GM12878 (cell line): ENCODE data around the gene TMTC1. TPM values are rescaled to one million over a fixed set of nuclear protein-coding genes. Genes with fewer than 3 reads are reported as not detected.

Experiments used
- ATAC-seq: fragments of 200-7000 bp; cut with Tn5 transposase; 3 replicates; pipeline ENCODE4 v1.9.1; 2020; ENCODE audit warnings: mild to moderate bottlenecking, moderate library complexity
- BruUV-seq: library from RNA; stranded (reverse); fragments of 400-500 nt; replicated peaks from 2 replicates; lab custom pipeline; 2021; lab: Mats Ljungman, UMichigan
- CTCF ChIA-PET: fragments of 300-600 bp; sonication (Branson Sonifier 250); formaldehyde crosslinking; extraction: SDS; loops from one replicate; lab custom pipeline; 2021; ENCODE audit warnings: inconsistent platforms; lab: Yijun Ruan, JAX
- POLR2A ChIA-PET: fragments of 350-600 bp; formaldehyde crosslinking; extraction: SDS; loops from one replicate; lab custom pipeline; 2021; ENCODE audit warnings: inconsistent platforms; lab: Charles Lee
- RAD21 ChIA-PET: fragments of 300-600 bp; sonication (Branson Sonifier 250); formaldehyde crosslinking; loops from one replicate; lab custom pipeline; 2023; ENCODE audit warnings: antibody characterized with exemption; ENCODE audit not compliant: unreplicated experiment; lab: Charles Lee
- SMC1A ChIA-PET: fragments of 300-600 bp; sonication (Branson Sonifier 250); formaldehyde crosslinking; loops from one replicate; lab custom pipeline; 2023; ENCODE audit not compliant: unreplicated experiment, uncharacterized antibody; lab: Charles Lee
- DNase-seq: peaks from one replicate; pipeline ENCODE4 v3.0.0-alpha.2; 2011; ENCODE audit warnings: low read depth, low spot score
- FAIRE-seq: peaks from 3 replicates; lab custom pipeline; 2011; peaks lifted over from hg19 to GRCh38; lab: Jason Lieb, UNC
- H2AFZ ChIP-seq: 2 replicates; pipeline ENCODE4 v1.6.0; 2011; ENCODE audit warnings: low read depth, low read length, control low read depth; ENCODE audit not compliant: control insufficient read depth
- H3K27ac ChIP-seq: 2 replicates; pipeline ENCODE4 v1.5.1; 2011; ENCODE audit warnings: control low read depth; ENCODE audit not compliant: control insufficient read depth, insufficient read depth
- H3K27me3 ChIP-seq, 2 experiments: replicated peaks in 1 of 2; 2 replicates each; pipeline versions ENCODE4 v1.6.0 to v1.6.1; 2011; ENCODE audit warnings: low read length in 1 of 2; ENCODE audit not compliant: control insufficient read depth in 2 of 2, insufficient read depth in 2 of 2
- H3K36me3 ChIP-seq, 2 experiments: 2 replicates each; pipeline ENCODE4 v1.5.1; 2011; ENCODE audit warnings: low read length in 1 of 2; ENCODE audit not compliant: control insufficient read depth in 2 of 2, insufficient read depth in 2 of 2
- H3K4me1 ChIP-seq: 2 replicates; pipeline ENCODE4 v1.6.1; 2011; ENCODE audit warnings: mild to moderate bottlenecking, low read length, moderate library complexity, mixed read lengths; ENCODE audit not compliant: control insufficient read depth, insufficient read depth
- H3K4me2 ChIP-seq: 2 replicates; pipeline ENCODE4 v1.6.0; 2011; ENCODE audit warnings: control low read depth; ENCODE audit not compliant: control insufficient read depth, insufficient read depth
- H3K4me3 ChIP-seq: fragments of 200-600 bp; sonication (generic); 2 replicates; pipeline ENCODE4 v1.5.1; 2016
- H3K79me2 ChIP-seq: 2 replicates; pipeline ENCODE4 v1.6.0; 2011; ENCODE audit warnings: low read length; ENCODE audit not compliant: control insufficient read depth, insufficient read depth
- H3K9ac ChIP-seq: 2 replicates; pipeline ENCODE4 v1.8.0; 2011; ENCODE audit warnings: low read length, control low read depth, mixed read lengths; ENCODE audit not compliant: control insufficient read depth, insufficient read depth
- H3K9me3 ChIP-seq: replicated peaks from 3 replicates; pipeline ENCODE4 v1.5.1; 2011; ENCODE audit warnings: mild to moderate bottlenecking, low read length; ENCODE audit not compliant: control insufficient read depth, insufficient read depth
- H4K20me1 ChIP-seq: 2 replicates; pipeline ENCODE4 v1.6.0; 2011; ENCODE audit not compliant: control insufficient read depth, insufficient read depth
- E4F1 ChIP-seq: fragments of 450-650 bp; IDR thresholded peaks from 2 replicates; pipeline ENCODE4 v1.6.1; 2018; ENCODE audit warnings: borderline replicate concordance, mild to moderate bottlenecking; ENCODE audit not compliant: partially characterized antibody
- ESRRA ChIP-seq: IDR thresholded peaks from 2 replicates; pipeline ENCODE4 v1.6.1; 2012; ENCODE audit warnings: mild to moderate bottlenecking, low read length, improper control_type of control experiment
- WGBS: methylation state at CpG from one replicate; pipeline ENCODE4 v1.1.6; 2016; ENCODE audit warnings: low lambda C conversion rate; ENCODE audit not compliant: insufficient replicate concordance, insufficient coverage; ENCODE audit errors: missing lambda C conversion rate; 5-methylcytosine and 5-hydroxymethylcytosine counted together
- in situ Hi-C: fragments of 300-500 bp; cut with MboI; formaldehyde crosslinking; loops from 9 replicates; pipeline ENCODE4 v1.14.3; 2018; ENCODE audit warnings: mixed read lengths
- intact Hi-C: fragments of 100-400 bp; cut with micrococcal nuclease; formaldehyde crosslinking; loops from one replicate; pipeline ENCODE4 v1.14.2; 2022; ENCODE audit not compliant: unreplicated experiment
- polyA plus RNA-seq, 11 experiments: library from polyadenylated mRNA; depleted of rRNA in 4 of 11; unstranded in 6 of 11; stranded (reverse) in 5 of 11; fragments of >200 nt; fragmentation: Nextera tagmentation in 4 of 11; fragmentation: Illumina TruSeq in 1 of 11; extraction: Ambion mirVana in 4 of 11; extraction: Trizol in 1 of 11; gene quantifications; 1 replicate in 1 of 11; 2 replicates in 10 of 11; pipeline versions ENCODE4 v1.2.1 to v1.2.3, GENCODE V29; 2011 to 2016; ENCODE audit warnings: inconsistent platforms in 2 of 11, missing spikeins in 2 of 11, low read depth in 1 of 11
- total RNA-seq, 4 experiments: library from RNA; depleted of rRNA in 3 of 4; stranded (reverse); fragments of >200 nt in 3 of 4; fragmentation: Illumina TruSeq in 1 of 4; extraction: Trizol in 1 of 4; gene quantifications; 2 replicates each; pipeline versions ENCODE4 v1.2.1 to v1.2.3, GENCODE V29; 2013 to 2021

Gene TMTC1
- total and polyA plus RNA-seq, 10 of the 15 experiments (the other 5 are each of a cell fraction or from before 2014, with no cell fraction given): 0.10 to 20.9 (median 0.57) TPM

DNA sequence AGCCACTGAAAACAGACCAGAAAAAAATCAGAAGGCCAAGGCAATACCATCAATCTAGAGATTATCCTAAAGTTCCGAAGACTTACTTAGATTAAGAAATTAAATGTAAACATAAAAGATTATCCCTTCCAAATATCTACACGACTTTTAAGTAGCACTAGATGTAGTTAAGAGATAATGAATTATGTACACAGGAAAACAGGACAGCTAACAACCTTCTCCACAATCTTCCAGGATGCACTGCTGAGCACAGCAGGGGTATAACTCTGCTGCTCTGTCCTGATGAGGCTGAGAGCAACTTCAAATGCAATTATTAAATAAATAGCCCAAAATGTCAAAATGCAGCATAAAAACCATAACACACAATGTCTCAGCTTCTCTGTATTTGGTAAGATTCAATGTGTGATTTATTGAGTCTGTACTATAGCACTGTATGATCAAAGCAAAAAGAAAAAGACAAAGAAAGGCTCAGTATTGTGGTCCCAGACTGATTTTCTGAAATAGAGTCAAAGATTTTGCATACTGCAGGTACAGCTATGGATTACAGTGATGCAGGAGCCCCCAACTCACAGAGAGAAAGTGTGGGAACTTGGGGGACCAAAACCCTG is 56.9 kb downstream of the TMTC1 start:
- RAD21 ChIA-PET: interaction anchor here (0.8 to 2.6 kb wide), 10 partner anchors 12 to 167 kb away, joined by 3 to 14 read pairs (median 3); no protein-coding TSS in a partner anchor
- CTCF ChIA-PET: interaction anchor here (0.6 to 2.0 kb wide), 7 partner anchors 8 to 101 kb away, joined by 3 to 8 read pairs (median 4); no protein-coding TSS in a partner anchor
- H3K9ac ChIP-seq: no peak overlapping the region

More for the DNA sequence above, 56.9 kb downstream of the TMTC1 start:
- Histone ChIP-seq H3K4me1 (no peaks in the 10 kb centered on the region), H3K9me3 (no peaks in the 10 kb centered on the region), H3K79me2 (no peaks in the 10 kb centered on the region), H3K36me3 (no peaks in the 10 kb centered on the region), H3K27me3 (no peaks in the 10 kb centered on the region), H3K4me3 (no peak overlapping the region), H2AFZ (no peak overlapping the region), H3K27ac (no peak overlapping the region), H4K20me1 (no peaks in the 10 kb centered on the region)
- no TSS peak for BruUV-seq
- ChIA-PET SMC1A (interaction anchor here (0.6 to 3.7 kb wide), 20 partner anchors 10 to 175 kb away, joined by 3 to 18 read pairs (median 4); no protein-coding TSS in a partner anchor), POLR2A (interaction anchor here (0.6 to 1.5 kb wide), 3 partner anchors 11 to 118 kb away, joined by 3 to 7 read pairs (median 3); no protein-coding TSS in a partner anchor)
- ATAC-seq (no peak), DNase-seq (no peak)
- 18% methylated on average over 2 of the region's 2 CpGs for WGBS
- intact Hi-C loops: no loop called here
- TF ChIP-seq E4F1 (no peak), ESRRA (no peak)
- TF ChIP-seq, all 136 proteins: peak for 0
- in situ Hi-C loops: no loop called here
- no peak for FAIRE-seq
- no peak overlapping the region for H3K4me2 ChIP-seq
